Large intestine (tissue), 3 donors: Measurements from ENCODE around the gene RASA3. TPM values are rescaled to one million over a fixed set of nuclear protein-coding genes. Genes with fewer than 3 reads are reported as not detected.

Experiments used
- DNase-seq, 2 donors: peaks; one replicate each; pipeline versions ENCODE4 v3.0.0 to v3.0.0-alpha.2; 2013
- H3K27ac ChIP-seq: one replicate; pipeline ENCODE4 v1.5.1; 2013; ENCODE audit warnings: low read length
- H3K27me3 ChIP-seq: 2 replicates; pipeline ENCODE4 v1.6.1; 2013; ENCODE audit warnings: low read length; ENCODE audit not compliant: control insufficient read depth, insufficient read depth
- H3K36me3 ChIP-seq: 2 replicates; pipeline ENCODE4 v1.6.1; 2013; ENCODE audit warnings: low read length; ENCODE audit not compliant: control insufficient read depth, insufficient read depth
- H3K4me1 ChIP-seq: one replicate; pipeline ENCODE4 v1.6.1; 2013; ENCODE audit warnings: low read length; ENCODE audit not compliant: control insufficient read depth, insufficient read depth
- H3K4me3 ChIP-seq: one replicate; pipeline ENCODE4 v1.5.1; 2013; ENCODE audit warnings: low read length
- H3K9me3 ChIP-seq: one replicate; pipeline ENCODE4 v1.6.1; 2013; ENCODE audit warnings: mild to moderate bottlenecking, low read depth, low read length, moderate library complexity; ENCODE audit not compliant: control insufficient read depth
- WGBS: methylation state at CpG from one replicate; pipeline ENCODE4 v1.1.5; 2013; ENCODE audit warnings: low lambda C conversion rate; ENCODE audit not compliant: insufficient coverage; 5-methylcytosine and 5-hydroxymethylcytosine counted together
- polyA plus RNA-seq: library from polyadenylated mRNA; unstranded; fragments of 120-200 nt; gene quantifications from one replicate; pipeline ENCODE4 v1.2.1, GENCODE V29; 2013

The RASA3 gene
- polyA plus RNA-seq, 1 donor: 8.3 TPM

- no peaks in the 10 kb centered on the region for H3K36me3 ChIP-seq
- H3K4me1 ChIP-seq: peaks cover 7% of the 10 kb centered on the region
- no peak overlapping the region for H3K27ac ChIP-seq
- H3K9me3 ChIP-seq: peaks cover 17% of the 10 kb centered on the region
- H3K4me3 ChIP-seq: no peak overlapping the region
- no CpG with 5 or more reads among the region's 42 CpGs for WGBS
- no peaks in the 10 kb centered on the region for H3K27me3 ChIP-seq
- no peak for DNase-seq
These were observed 180.1 kb downstream of the RASA3 start for GRCh38 chr13:113952151-113952982.

DNA sequence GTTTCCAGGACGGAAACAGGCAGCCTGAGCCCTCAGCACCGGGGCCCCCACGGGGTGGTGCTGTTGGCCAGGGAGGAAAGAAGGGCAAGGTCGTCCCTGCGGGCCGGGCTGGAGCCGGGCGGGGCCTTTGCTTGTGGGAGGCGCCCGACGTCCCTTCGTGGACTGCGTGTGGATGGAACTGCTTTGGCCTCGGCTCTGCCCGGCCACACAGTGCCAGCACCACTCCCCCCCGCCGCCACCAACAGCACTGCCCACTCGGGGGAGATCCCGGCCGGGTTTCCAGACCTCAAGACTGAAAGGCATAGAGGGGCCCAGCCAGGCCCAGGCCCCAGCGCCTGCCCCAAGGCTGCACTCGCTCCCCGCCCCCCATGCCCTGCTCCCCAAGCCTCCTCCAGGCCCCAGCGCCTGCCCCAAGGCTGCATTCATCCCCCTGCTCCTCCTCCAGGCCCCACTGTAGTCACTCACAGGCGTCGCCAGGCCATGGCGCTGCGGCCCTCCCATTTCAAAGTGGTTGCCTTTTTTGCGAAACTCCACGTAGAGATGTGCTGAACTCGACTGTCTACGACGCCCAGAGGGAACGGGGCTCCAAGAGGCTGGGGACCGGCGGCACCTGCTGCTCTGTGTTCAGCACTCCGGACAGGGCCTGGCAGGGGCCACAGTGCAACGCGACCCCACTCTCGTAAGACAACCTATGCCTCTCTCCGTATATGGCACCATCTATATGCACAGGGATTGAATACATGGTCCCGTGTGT is 181.0 kb downstream of the RASA3 start:
- H3K4me3 ChIP-seq: no peak overlapping the region
- H3K9me3 ChIP-seq: peaks cover 17% of the 10 kb centered on the region
- DNase-seq: peak; percentile 72 to 76
- no peaks in the 10 kb centered on the region for H3K27me3 ChIP-seq
- H3K27ac ChIP-seq: no peak overlapping the region
- no CpG with 5 or more reads among the region's 42 CpGs for WGBS
- no peaks in the 10 kb centered on the region for H3K36me3 ChIP-seq
- H3K4me1 ChIP-seq: peaks cover 7% of the 10 kb centered on the region

- Histone ChIP-seq H3K4me3 (no peak overlapping the region), H3K9me3 (peaks cover 13% of the 10 kb centered on the region)
- no CpG with 5 or more reads among the region's 24 CpGs for WGBS
These were observed 181.8 kb downstream of the RASA3 start for GRCh38 chr13:113950451-113951245.

GRCh38 chr13:113949546-113949945 is 182.9 kb downstream of the RASA3 start:
- Histone ChIP-seq H3K4me1 (peaks cover 7% of the 10 kb centered on the region), H3K9me3 (peaks cover 2% of the 10 kb centered on the region), H3K4me3 (no peak overlapping the region), H3K36me3 (no peaks in the 10 kb centered on the region), H3K27ac (no peak overlapping the region), H3K27me3 (no peaks in the 10 kb centered on the region)
- WGBS: no CpG with 5 or more reads among the region's 5 CpGs
- no peak for DNase-seq

More at GRCh38 chr13:113950451-113951245, 181.8 kb downstream of the RASA3 start:
- Histone ChIP-seq H3K27me3 (no peaks in the 10 kb centered on the region), H3K4me1 (peaks cover 7% of the 10 kb centered on the region), H3K36me3 (no peaks in the 10 kb centered on the region), H3K27ac (no peak overlapping the region)
- DNase-seq: no peak

GRCh38 chr13:113948034-113948742 is 184.2 kb downstream of the RASA3 start:
- Histone ChIP-seq H3K36me3 (no peaks in the 10 kb centered on the region), H3K27me3 (no peaks in the 10 kb centered on the region), H3K9me3 (no peaks in the 10 kb centered on the region), H3K4me1 (peaks cover 7% of the 10 kb centered on the region), H3K27ac (no peak overlapping the region), H3K4me3 (no peak overlapping the region)
- no peak for DNase-seq
- WGBS: 93% methylated on average over 2 of the region's 14 CpGs

DNA sequence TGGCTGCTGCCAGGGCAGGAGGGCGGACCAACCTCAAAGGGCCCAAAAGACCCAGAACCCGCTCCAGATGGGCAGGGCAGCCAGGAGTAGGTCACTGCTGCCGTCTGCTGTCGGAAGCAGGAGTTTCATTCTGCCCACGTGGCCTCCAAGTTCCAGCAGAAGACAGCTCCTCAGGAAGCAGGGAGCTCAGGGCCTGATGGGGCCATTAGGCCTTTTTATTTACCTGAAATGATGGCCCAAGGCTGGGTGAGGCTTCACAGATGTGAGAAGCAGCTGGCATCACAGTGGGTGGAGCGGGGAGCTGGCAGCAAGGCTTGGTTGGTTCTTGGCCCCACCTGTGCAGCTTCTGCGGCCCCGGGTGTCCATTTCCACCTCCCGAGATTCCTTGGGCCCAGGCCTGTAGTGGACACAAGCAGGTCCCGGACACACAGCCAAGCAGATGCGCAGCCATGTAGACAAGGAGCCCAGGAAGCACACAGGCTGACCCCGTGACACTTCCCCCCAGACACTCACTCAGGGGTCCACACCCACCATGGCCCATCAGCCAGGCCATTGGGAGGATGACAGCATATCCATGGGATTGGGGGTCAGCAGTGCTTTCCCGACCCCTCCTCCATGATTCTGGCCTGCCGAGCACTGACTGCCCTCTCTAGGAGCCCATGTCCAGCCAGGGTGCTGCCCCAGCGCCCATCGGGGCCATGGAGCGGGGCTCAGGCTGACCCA is 185.0 kb downstream of the RASA3 start:
- H3K27me3 ChIP-seq: no peaks in the 10 kb centered on the region
- H3K9me3 ChIP-seq: no peaks in the 10 kb centered on the region
- peak; percentile 32 to 41 for DNase-seq
- H3K36me3 ChIP-seq: no peaks in the 10 kb centered on the region
- no peak overlapping the region for H3K27ac ChIP-seq
- H3K4me1 ChIP-seq: peaks cover 7% of the 10 kb centered on the region
- WGBS: no CpG with 5 or more reads among the region's 17 CpGs
- no peak overlapping the region for H3K4me3 ChIP-seq

- H3K4me3 ChIP-seq: no peak overlapping the region
- no peaks in the 10 kb centered on the region for H3K27me3 ChIP-seq
- H3K27ac ChIP-seq: no peak overlapping the region
- DNase-seq: no peak
- WGBS: no CpG with 5 or more reads among the region's 26 CpGs
- H3K9me3 ChIP-seq: no peaks in the 10 kb centered on the region
- H3K36me3 ChIP-seq: no peaks in the 10 kb centered on the region
- peaks cover 7% of the 10 kb centered on the region for H3K4me1 ChIP-seq
These were observed 185.8 kb downstream of the RASA3 start for GRCh38 chr13:113946409-113947181.

- no peaks in the 10 kb centered on the region for H3K36me3 ChIP-seq
- WGBS: no CpG with 5 or more reads among the region's 26 CpGs
- peaks cover 5% of the 10 kb centered on the region for H3K4me1 ChIP-seq
- no peak overlapping the region for H3K27ac ChIP-seq
- no peaks in the 10 kb centered on the region for H3K9me3 ChIP-seq
- H3K27me3 ChIP-seq: no peaks in the 10 kb centered on the region
- H3K4me3 ChIP-seq: no peak overlapping the region
- DNase-seq: no peak
These were observed 186.5 kb downstream of the RASA3 start for GRCh38 chr13:113945857-113946408.
